Neuronal stem cell (in vitro differentiated cells): ENCODE measurements around the gene CSNK1E.

Experiments
- DNase-seq: peaks from one replicate; pipeline ENCODE4 v3.0.0-alpha.2; 2013; ENCODE audit warnings: low spot score
- H2AFZ ChIP-seq: one replicate; pipeline ENCODE4 v1.6.1; 2013; ENCODE audit warnings: mild to moderate bottlenecking, low read length, inconsistent platforms
- H2AK5ac ChIP-seq: 2 replicates; pipeline ENCODE4 v1.6.1; 2013; ENCODE audit warnings: low read depth, mild to moderate bottlenecking, inconsistent platforms, low read length, moderate library complexity, mixed read lengths
- H2BK120ac ChIP-seq: 2 replicates; pipeline ENCODE4 v1.6.1; 2013; ENCODE audit warnings: low read depth, mild to moderate bottlenecking, inconsistent platforms, low read length, moderate library complexity, mixed read lengths
- H2BK12ac ChIP-seq: one replicate; pipeline ENCODE4 v1.6.1; 2013; ENCODE audit warnings: low read length, inconsistent platforms
- H2BK15ac ChIP-seq: 2 replicates; pipeline ENCODE4 v1.6.1; 2013; ENCODE audit warnings: mild to moderate bottlenecking, low read length, inconsistent platforms, mixed read lengths
- H2BK5ac ChIP-seq: one replicate; pipeline ENCODE4 v1.6.1; 2013; ENCODE audit warnings: inconsistent platforms, mild to moderate bottlenecking, low read length, moderate library complexity
- H3K14ac ChIP-seq: one replicate; pipeline ENCODE4 v1.6.1; 2013; ENCODE audit warnings: low read length, inconsistent platforms
- H3K18ac ChIP-seq: 2 replicates; pipeline ENCODE4 v1.6.1; 2013; ENCODE audit warnings: low read length, inconsistent platforms
- H3K23ac ChIP-seq: 2 replicates; pipeline ENCODE4 v1.6.1; 2013; ENCODE audit warnings: low read depth, mild to moderate bottlenecking, mixed read lengths, low read length, inconsistent platforms; ENCODE audit not compliant: poor library complexity
- H3K27ac ChIP-seq: replicated peaks from 3 replicates; pipeline ENCODE4 v1.5.1; 2013; ENCODE audit warnings: low read length, inconsistent platforms
- H3K27me3 ChIP-seq, 3 experiments: 2 replicates each; pipeline ENCODE4 v1.6.1; 2013; ENCODE audit warnings: low read length in 3 of 3, mild to moderate bottlenecking in 2 of 3, inconsistent platforms in 1 of 3, low read depth in 1 of 3, mixed read lengths in 1 of 3, moderate library complexity in 1 of 3; ENCODE audit not compliant: control insufficient read depth in 3 of 3, insufficient read depth in 3 of 3
- H3K36me3 ChIP-seq, 2 donors: replicated peaks in 1 of 2; 2 replicates each; pipeline ENCODE4 v1.6.1; 2013; ENCODE audit warnings: low read length in 2 of 2; ENCODE audit not compliant: control insufficient read depth in 2 of 2, insufficient read depth in 2 of 2
- H3K4ac ChIP-seq: 2 replicates; pipeline ENCODE4 v1.6.1; 2013; ENCODE audit warnings: inconsistent platforms, mild to moderate bottlenecking, low read length, moderate library complexity
- H3K4me1 ChIP-seq, 2 donors: 1 replicate in 1 of 2; 2 replicates in 1 of 2; pipeline ENCODE4 v1.6.1; 2013; ENCODE audit warnings: low read length in 2 of 2, low read depth in 1 of 2; ENCODE audit not compliant: control insufficient read depth in 2 of 2, insufficient read depth in 1 of 2
- H3K4me2 ChIP-seq: one replicate; pipeline ENCODE4 v1.6.1; 2013; ENCODE audit warnings: mild to moderate bottlenecking, low read length, inconsistent platforms; ENCODE audit not compliant: insufficient read depth, poor library complexity, severe bottlenecking
- H3K4me3 ChIP-seq, 2 donors: 2 replicates each; pipeline ENCODE4 v1.5.1; 2013; ENCODE audit warnings: low read length in 2 of 2, mild to moderate bottlenecking in 2 of 2, inconsistent platforms in 1 of 2, moderate library complexity in 1 of 2
- H3K79me1 ChIP-seq: one replicate; pipeline ENCODE4 v1.6.1; 2013; ENCODE audit warnings: low read depth, mild to moderate bottlenecking, inconsistent platforms, low read length, moderate library complexity
- H3K9ac ChIP-seq: one replicate; pipeline ENCODE4 v1.6.1; 2013; ENCODE audit warnings: mild to moderate bottlenecking, low read depth, low read length, inconsistent platforms; ENCODE audit not compliant: poor library complexity
- H3K9me3 ChIP-seq, 2 donors: replicated peaks in 1 of 2; 2 replicates each; pipeline versions ENCODE3 to v1.6.1; 2013; ENCODE audit warnings: low read length in 2 of 2, mild to moderate bottlenecking in 2 of 2, inconsistent platforms in 1 of 2, low read depth in 1 of 2, mixed read lengths in 1 of 2, moderate library complexity in 1 of 2; ENCODE audit not compliant: control insufficient read depth in 2 of 2, insufficient read depth in 1 of 2
- H4K8ac ChIP-seq: one replicate; pipeline ENCODE4 v1.6.1; 2013; ENCODE audit warnings: low read depth, mild to moderate bottlenecking, inconsistent platforms, low read length, moderate library complexity
- H4K91ac ChIP-seq: one replicate; pipeline ENCODE4 v1.6.1; 2013; ENCODE audit warnings: low read length, low read depth, mild to moderate bottlenecking, inconsistent platforms; ENCODE audit not compliant: poor library complexity
- WGBS, 2 donors: extraction: QIAGEN DNeasy Blood & Tissue Kit; methylation state at CpG; one replicate each; pipeline ENCODE4 v1.1.7; 2013; ENCODE audit warnings: missing lambda C conversion rate in 2 of 2, mixed read lengths in 1 of 2; ENCODE audit not compliant: insufficient read length in 2 of 2, insufficient replicate concordance in 1 of 2; ENCODE audit errors: extremely low coverage in 2 of 2; 5-methylcytosine and 5-hydroxymethylcytosine counted together

Gene CSNK1E

DNA sequence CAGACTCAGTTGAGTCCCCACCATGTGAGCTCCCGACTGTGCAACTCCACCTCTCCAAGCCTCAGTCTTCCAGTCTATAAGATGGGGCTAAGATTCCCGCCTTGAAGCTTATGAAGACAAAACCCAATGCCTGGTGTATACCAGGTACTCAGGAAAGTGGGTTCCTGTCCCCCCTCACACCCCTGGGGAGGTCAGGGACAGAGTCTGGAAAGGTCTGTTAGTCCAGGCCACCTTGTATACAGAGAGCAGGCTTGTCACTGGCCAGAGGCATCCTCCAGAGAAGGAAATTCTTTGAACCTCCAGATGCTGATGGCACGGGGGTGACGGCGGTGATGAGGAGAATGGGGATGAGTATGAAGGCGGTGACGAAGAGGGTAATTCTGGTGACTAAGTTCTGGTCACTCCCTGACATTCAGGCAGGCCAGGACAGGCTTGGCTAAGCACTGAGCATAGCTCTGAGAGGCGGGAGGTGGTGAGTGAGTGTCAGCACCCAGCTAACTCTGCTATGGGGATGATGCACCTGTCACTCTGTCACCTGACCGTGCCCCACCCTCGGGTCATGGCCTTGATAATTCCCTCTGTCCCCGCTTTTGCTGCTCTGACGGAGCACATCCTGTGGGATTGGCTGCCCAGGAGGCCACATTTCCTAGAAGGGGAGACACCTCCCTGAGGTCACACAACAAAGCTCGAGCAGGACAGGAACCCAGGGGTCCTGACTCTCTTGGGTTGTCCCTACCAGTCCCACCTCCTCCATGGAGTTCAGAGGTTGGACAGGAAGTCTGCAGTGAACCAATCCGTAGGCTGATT is 30.9 kb upstream of the CSNK1E start:
- Histone ChIP-seq H3K27me3 (no peaks in the 10 kb centered on the region), H2AFZ (no peak overlapping the region)

DNA sequence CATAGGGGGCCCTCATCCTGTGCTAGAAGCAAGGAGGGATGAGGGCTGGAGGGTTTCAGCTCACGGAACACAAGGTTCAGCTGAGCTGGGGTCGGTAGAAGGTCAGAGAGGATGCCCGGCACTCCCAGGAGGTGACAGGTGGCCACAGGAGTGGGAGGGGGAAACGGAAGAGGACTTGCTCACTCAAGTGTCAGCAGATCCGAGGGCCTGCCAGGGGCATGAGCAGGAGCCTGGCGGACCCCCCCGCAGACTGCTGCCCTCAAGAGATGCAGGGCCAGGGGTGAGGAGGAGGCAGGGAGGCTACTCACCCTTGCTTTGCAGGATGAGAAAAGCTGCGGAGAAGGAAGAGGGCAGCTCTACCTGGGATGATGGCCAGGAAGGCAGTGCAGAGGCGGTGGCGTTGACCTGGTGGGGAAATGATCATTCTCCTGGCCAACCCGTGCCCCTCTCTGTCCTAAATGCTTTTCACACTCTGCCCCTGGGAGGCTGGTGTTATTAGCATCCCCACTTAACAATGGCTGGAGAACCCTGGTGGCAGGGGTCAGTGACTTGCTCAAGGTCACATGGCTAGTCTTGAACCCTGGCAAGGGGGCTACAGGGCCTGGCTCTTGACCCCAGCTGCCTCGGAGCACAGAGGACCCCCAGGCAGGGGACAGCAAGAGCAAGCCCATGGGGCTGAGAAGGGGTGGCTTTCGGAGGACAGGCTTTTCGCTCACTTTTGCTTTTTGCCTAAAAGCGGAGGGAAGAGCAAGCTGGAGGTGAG is 30.1 kb upstream of the CSNK1E start:
- Histone ChIP-seq H4K91ac (no peak overlapping the region), H2BK5ac (no peak overlapping the region), H4K8ac (no peak overlapping the region), H3K14ac (no peak overlapping the region), H3K9me3 (no peaks in the 10 kb centered on the region), H3K4ac (no peak overlapping the region), H3K27me3 (no peaks in the 10 kb centered on the region), H2BK12ac (no peak overlapping the region), H3K23ac (no peak overlapping the region), H3K36me3 (no peaks in the 10 kb centered on the region), H3K4me1 (peaks cover 0 to 4% of the 10 kb centered on the region in 2 donors), H2AFZ (no peak overlapping the region), H2BK120ac (no peak overlapping the region), H3K4me2 (no peak overlapping the region), H3K79me1 (no peaks in the 10 kb centered on the region), H2AK5ac (no peak overlapping the region), H3K18ac (peak overlapping the region; percentile 21), H3K4me3 (no peak overlapping the region), H3K27ac (no peak overlapping the region), H2BK15ac (no peak overlapping the region), H3K9ac (no peak overlapping the region)
- WGBS, 2 donors, result no CpG with 5 or more reads among the region's 15 CpGs
- DNase-seq, result no peak

More for the DNA sequence above, 30.9 kb upstream of the CSNK1E start:
- H3K36me3 ChIP-seq, result no peaks in the 10 kb centered on the region
- H3K79me1 ChIP-seq, result no peaks in the 10 kb centered on the region
- H3K14ac ChIP-seq, result no peak overlapping the region
- H2BK12ac ChIP-seq, result no peak overlapping the region
- no peak overlapping the region for H2AK5ac ChIP-seq
- H3K4me2 ChIP-seq, result no peak overlapping the region
- no peak overlapping the region for H3K23ac ChIP-seq
- H3K4me1 ChIP-seq, result peaks cover 0 to 4% of the 10 kb centered on the region in 2 donors
- no peak overlapping the region for H2BK120ac ChIP-seq
- H3K18ac ChIP-seq, result no peak overlapping the region
- WGBS, 2 donors, result 100% methylated on average over 4 of the region's 14 CpGs; no CpG with 5 or more reads in 1 of the 2 donors
- H2BK15ac ChIP-seq, result no peak overlapping the region
- H3K9ac ChIP-seq, result no peak overlapping the region
- no peaks in the 10 kb centered on the region for H3K9me3 ChIP-seq
- no peak overlapping the region for H2BK5ac ChIP-seq
- no peak overlapping the region for H4K8ac ChIP-seq
- H3K27ac ChIP-seq, result no peak overlapping the region
- H3K4ac ChIP-seq, result no peak overlapping the region
- no peak overlapping the region for H4K91ac ChIP-seq
- no peak for DNase-seq
- H3K4me3 ChIP-seq, result no peak overlapping the region

DNA sequence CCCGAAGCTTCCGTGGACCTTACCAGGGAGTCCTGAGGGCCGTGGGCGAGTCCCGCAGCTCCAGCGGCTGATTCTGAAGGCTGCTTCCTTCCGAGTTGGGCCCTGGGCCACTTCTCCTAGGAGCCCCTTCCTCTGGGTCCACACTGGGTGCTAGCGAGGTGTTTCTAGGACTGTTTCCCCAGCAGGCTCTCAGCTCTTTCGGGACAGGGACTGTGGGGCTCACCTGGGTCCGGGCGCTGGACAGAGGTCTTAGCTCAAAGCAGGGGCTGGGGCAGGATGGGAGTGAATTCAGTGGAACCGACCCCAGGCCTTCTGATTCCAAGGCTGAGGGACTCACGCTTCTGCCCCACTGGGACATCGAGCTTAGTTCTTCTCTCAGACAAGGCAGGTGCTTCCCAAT is 29.3 kb upstream of the CSNK1E start:
- H3K4me2 ChIP-seq, result no peak overlapping the region
- H2BK120ac ChIP-seq, result no peak overlapping the region
- no peak overlapping the region for H3K9ac ChIP-seq
- peak overlapping the region; percentile 55 for H3K18ac ChIP-seq
- no peak overlapping the region for H3K23ac ChIP-seq
- no peak overlapping the region for H2AK5ac ChIP-seq
- no peak overlapping the region for H2AFZ ChIP-seq
- H2BK12ac ChIP-seq, result no peak overlapping the region
- no peak overlapping the region for H2BK15ac ChIP-seq
- no peak overlapping the region for H3K4me3 ChIP-seq
- H3K27me3 ChIP-seq, result no peaks in the 10 kb centered on the region
- H3K14ac ChIP-seq, result no peak overlapping the region
- peaks cover 0 to 4% of the 10 kb centered on the region in 2 donors for H3K4me1 ChIP-seq
- no peak overlapping the region for H3K4ac ChIP-seq
- H3K36me3 ChIP-seq, result no peaks in the 10 kb centered on the region
- H3K27ac ChIP-seq, result no peak overlapping the region
- WGBS, 2 donors, result no CpG with 5 or more reads among the region's 14 CpGs
- H2BK5ac ChIP-seq, result no peak overlapping the region
- no peak overlapping the region for H4K91ac ChIP-seq
- no peaks in the 10 kb centered on the region for H3K9me3 ChIP-seq
- H4K8ac ChIP-seq, result no peak overlapping the region
- H3K79me1 ChIP-seq, result no peaks in the 10 kb centered on the region
- DNase-seq, result no peak

- no peak for DNase-seq
- H3K27ac ChIP-seq, result no peak overlapping the region
- H3K18ac ChIP-seq, result no peak overlapping the region
- no peak overlapping the region for H2BK5ac ChIP-seq
- no peak overlapping the region for H3K9ac ChIP-seq
- no peak overlapping the region for H2AK5ac ChIP-seq
- H2BK12ac ChIP-seq, result no peak overlapping the region
- H4K8ac ChIP-seq, result no peak overlapping the region
- H3K36me3 ChIP-seq, result no peaks in the 10 kb centered on the region
- no peaks in the 10 kb centered on the region for H3K79me1 ChIP-seq
- H3K4ac ChIP-seq, result no peak overlapping the region
- H3K14ac ChIP-seq, result no peak overlapping the region
- no peak overlapping the region for H3K23ac ChIP-seq
- no CpG with 5 or more reads among the region's 6 CpGs for WGBS, 2 donors
- peaks cover 0 to 4% of the 10 kb centered on the region in 2 donors for H3K4me1 ChIP-seq
- H3K9me3 ChIP-seq, result no peaks in the 10 kb centered on the region
- H2BK120ac ChIP-seq, result no peak overlapping the region
- H3K4me3 ChIP-seq, result no peak overlapping the region
- no peak overlapping the region for H2BK15ac ChIP-seq
- H2AFZ ChIP-seq, result no peak overlapping the region
- H3K27me3 ChIP-seq, result no peaks in the 10 kb centered on the region
- no peak overlapping the region for H4K91ac ChIP-seq
- H3K4me2 ChIP-seq, result no peak overlapping the region
Observed at GRCh38 chr22:38345782-38346181, 28.5 kb upstream of the CSNK1E start.
